Progenitor cell of endocrine pancreas (in vitro differentiated cells): ENCODE measurements around the gene ZNF716. TPM values are rescaled to one million over a fixed set of nuclear protein-coding genes. Genes with fewer than 3 reads are reported as not detected.

Experiments
- DNase-seq: peaks from one replicate; pipeline ENCODE4 v3.0.0; 2021; ENCODE audit warnings: low spot score; ENCODE audit not compliant: unreplicated experiment
- H3K27ac Mint-ChIP-seq: 2 replicates; pipeline ENCODE4 v1.8.0; 2021; ENCODE audit warnings: mild to moderate bottlenecking, moderate library complexity, mixed read lengths
- H3K27me3 Mint-ChIP-seq: 2 replicates; pipeline ENCODE4 v1.8.0; 2021; ENCODE audit warnings: mixed read lengths
- H3K36me3 Mint-ChIP-seq: 2 replicates; pipeline ENCODE4 v1.8.0; 2022; ENCODE audit warnings: mixed read lengths; ENCODE audit not compliant: insufficient read depth
- H3K4me1 Mint-ChIP-seq: 2 replicates; pipeline ENCODE4 v1.8.0; 2021; ENCODE audit warnings: low read depth, mixed read lengths
- H3K4me3 Mint-ChIP-seq: 2 replicates; pipeline ENCODE4 v1.8.0; 2021; ENCODE audit warnings: low read depth, mild to moderate bottlenecking, moderate library complexity, mixed read lengths
- H3K9me3 Mint-ChIP-seq: 2 replicates; pipeline ENCODE4 v1.8.0; 2021; ENCODE audit warnings: low read depth, mixed read lengths
- total RNA-seq: library from RNA; stranded (reverse); gene quantifications from 2 replicates; pipeline ENCODE4 v1.2.1, GENCODE V29; 2021
- TF ChIP-seq, protein P1 (sequence below): fragments of 200-600 bp; sonication (generic); IDR thresholded peaks from one replicate; pipeline ENCODE4 v1.5.0; 2021; ENCODE audit warnings: antibody characterized with exemption, mild to moderate bottlenecking; ENCODE audit not compliant: unreplicated experiment

The ZNF716 gene
- total RNA-seq, 1 donor from 2014 or later: not detected

DNA sequence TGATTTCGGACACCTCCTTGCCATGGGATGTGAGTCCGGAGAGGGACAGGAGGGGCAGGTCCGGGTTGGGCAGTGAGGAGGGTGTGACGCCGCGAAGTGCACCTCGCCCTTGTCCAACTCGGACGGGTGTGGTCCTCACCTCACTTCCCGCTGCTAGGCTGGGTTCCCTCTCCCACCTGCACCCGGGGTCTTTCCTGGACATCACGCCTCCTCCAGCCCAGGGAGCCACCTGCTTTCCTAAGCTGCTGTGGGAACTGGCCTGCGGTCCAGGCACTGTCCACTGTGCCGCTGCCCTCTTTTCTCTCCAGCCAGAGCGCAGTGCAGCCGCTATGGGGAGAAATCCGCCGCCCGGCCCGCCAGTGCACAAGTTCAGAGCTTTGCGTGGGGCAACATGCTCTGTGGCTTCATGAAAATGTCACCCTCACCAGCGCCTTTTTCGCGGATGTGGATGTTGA is 45.0 kb upstream of the ZNF716 start:
- Mint-ChIP-seq H3K36me3 (peaks cover 2% of the 10 kb centered on the region), H3K27ac (no peak overlapping the region), H3K4me1 (no peaks in the 10 kb centered on the region), H3K9me3 (peaks cover 40% of the 10 kb centered on the region), H3K27me3 (no peaks in the 10 kb centered on the region), H3K4me3 (no peak overlapping the region)
- TF ChIP-seq, protein P1, sequence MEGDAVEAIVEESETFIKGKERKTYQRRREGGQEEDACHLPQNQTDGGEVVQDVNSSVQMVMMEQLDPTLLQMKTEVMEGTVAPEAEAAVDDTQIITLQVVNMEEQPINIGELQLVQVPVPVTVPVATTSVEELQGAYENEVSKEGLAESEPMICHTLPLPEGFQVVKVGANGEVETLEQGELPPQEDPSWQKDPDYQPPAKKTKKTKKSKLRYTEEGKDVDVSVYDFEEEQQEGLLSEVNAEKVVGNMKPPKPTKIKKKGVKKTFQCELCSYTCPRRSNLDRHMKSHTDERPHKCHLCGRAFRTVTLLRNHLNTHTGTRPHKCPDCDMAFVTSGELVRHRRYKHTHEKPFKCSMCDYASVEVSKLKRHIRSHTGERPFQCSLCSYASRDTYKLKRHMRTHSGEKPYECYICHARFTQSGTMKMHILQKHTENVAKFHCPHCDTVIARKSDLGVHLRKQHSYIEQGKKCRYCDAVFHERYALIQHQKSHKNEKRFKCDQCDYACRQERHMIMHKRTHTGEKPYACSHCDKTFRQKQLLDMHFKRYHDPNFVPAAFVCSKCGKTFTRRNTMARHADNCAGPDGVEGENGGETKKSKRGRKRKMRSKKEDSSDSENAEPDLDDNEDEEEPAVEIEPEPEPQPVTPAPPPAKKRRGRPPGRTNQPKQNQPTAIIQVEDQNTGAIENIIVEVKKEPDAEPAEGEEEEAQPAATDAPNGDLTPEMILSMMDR: no peak
- no peak for DNase-seq

DNA sequence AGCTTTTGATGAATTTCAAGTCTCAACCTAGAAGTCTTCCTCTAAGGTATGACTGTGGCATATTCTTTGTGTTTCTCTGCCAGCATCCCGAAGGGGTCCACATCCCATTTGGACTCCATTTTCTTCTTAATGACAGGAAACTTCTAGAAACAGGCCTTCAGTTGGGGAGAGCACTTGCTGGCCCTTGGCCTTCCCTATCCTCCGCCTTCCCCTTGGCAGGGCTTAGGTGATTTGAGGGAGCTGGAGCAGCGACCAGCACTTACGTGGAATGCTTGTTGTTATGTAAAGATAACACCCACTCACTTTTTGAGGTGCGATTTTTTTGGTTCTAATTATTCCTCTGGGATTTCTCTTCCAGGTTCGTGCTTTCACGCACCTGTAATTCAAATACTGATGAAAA is 42.9 kb upstream of the ZNF716 start:
- H3K4me1 Mint-ChIP-seq: no peaks in the 10 kb centered on the region
- TF ChIP-seq, protein P1: no peak
- H3K36me3 Mint-ChIP-seq: peaks cover 2% of the 10 kb centered on the region
- no peak for DNase-seq
- H3K4me3 Mint-ChIP-seq: no peak overlapping the region
- no peak overlapping the region for H3K27ac Mint-ChIP-seq
- peaks cover 51% of the 10 kb centered on the region for H3K9me3 Mint-ChIP-seq
- no peaks in the 10 kb centered on the region for H3K27me3 Mint-ChIP-seq

DNA sequence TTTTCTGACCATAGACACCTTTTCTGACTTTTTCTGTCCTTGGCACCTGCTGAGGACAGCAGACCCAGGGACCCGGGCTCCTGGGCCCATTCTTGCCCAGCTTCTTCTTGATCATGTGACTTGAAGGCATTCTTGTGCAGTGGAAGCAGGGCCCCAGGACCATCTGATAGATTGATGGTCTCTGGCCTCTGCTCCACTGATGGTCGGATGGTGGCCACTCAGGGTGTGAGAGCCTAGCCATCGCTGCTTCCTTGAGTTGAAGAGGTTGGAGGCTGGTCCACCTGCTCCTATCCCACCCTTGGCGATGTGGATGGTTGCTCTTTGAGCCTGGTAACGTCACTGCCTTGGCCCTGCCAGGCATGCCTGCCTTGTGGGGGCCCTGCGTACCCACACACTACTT is 37.8 kb upstream of the ZNF716 start:
- no peaks in the 10 kb centered on the region for H3K4me1 Mint-ChIP-seq
- peaks cover 2% of the 10 kb centered on the region for H3K36me3 Mint-ChIP-seq
- H3K27me3 Mint-ChIP-seq: no peaks in the 10 kb centered on the region
- DNase-seq: no peak
- H3K4me3 Mint-ChIP-seq: no peak overlapping the region
- peaks cover 38% of the 10 kb centered on the region for H3K9me3 Mint-ChIP-seq
- H3K27ac Mint-ChIP-seq: no peak overlapping the region
- TF ChIP-seq, protein P1: no peak

DNA sequence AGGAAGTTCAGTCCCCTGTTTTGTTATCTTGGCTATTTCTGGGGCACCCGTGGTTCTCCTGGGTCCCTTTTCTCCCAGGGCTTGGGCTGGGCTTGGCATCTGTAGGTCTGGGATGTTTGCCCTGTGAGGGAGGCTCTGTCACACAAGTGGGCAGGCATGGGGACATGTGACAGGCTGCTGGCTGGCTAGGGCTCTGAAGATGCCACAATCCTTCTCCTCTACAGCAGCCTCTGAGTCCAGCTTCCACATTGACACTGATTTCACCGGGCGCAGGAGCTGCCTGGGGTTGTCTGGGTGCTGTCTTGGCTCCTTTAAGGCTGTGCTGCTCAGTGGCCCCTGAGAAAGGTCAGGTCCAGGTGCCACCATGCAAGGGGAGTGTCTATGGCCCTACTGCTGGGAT is 37.4 kb upstream of the ZNF716 start:
- no peak for DNase-seq
- TF ChIP-seq, protein P1: no peak
- Mint-ChIP-seq H3K4me1 (no peaks in the 10 kb centered on the region), H3K27me3 (no peaks in the 10 kb centered on the region), H3K36me3 (peaks cover 2% of the 10 kb centered on the region), H3K4me3 (no peak overlapping the region), H3K27ac (no peak overlapping the region), H3K9me3 (peaks cover 38% of the 10 kb centered on the region)

DNA sequence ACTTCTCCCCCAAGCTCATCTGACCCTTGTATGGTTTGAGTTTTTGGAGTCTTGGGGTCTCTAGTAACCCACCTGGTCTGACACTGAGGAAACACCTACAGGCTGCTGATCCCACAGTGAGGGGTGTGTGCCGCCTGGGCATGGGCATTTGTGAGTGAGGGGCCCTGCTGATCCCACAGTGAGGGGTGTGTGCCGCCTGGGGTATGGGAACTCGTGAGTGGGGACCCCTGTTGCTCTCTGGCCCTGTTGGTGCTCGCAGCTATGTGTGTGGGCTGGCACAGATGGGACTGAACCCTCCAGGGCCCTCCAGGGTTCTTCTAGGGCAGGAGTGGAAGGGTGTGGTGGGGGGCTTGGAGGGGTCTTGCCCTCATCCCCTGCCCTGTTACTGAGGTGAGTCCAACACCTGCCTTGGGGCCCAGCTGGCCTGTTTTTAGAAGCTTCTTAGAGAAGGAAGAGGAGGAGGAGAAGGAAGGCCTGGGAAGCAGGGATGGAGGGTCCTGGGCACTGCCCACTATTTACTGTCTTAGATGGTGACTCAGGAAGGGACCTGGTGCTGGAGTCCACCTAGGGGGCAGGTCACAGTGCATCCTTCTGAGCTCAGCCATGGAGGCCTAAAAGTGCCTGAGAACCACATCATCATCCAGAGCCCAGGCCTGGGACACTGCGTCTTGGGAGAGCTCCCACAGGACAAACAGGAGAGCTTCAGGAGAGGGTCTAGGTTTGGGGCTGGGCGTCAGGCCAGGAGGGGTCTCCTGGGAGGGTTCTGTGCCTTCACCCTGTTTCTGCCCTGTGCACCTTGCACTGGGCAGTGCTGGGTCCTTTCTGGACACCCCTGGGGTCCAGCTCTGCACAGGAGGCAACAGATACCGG is 36.2 kb upstream of the ZNF716 start:
- TF ChIP-seq, protein P1: no peak
- Mint-ChIP-seq H3K9me3 (peaks cover 40% of the 10 kb centered on the region), H3K4me1 (no peaks in the 10 kb centered on the region), H3K27me3 (no peaks in the 10 kb centered on the region), H3K27ac (no peak overlapping the region), H3K4me3 (no peak overlapping the region), H3K36me3 (peaks cover 2% of the 10 kb centered on the region)
- DNase-seq: no peak
